C4-2B (cell line): ENCODE results near the gene TET3.

Source experiments
- H3K27ac ChIP-seq: fragments of 450-650 bp; 2 replicates; pipeline ENCODE4 v1.5.1; 2017
- CTCF ChIP-seq: fragments of 450-650 bp; conservative IDR thresholded peaks from 2 replicates; pipeline ENCODE4 v1.5.1; 2017; ENCODE audit warnings: mild to moderate bottlenecking
- ZFX ChIP-seq: fragments of 450-650 bp; IDR thresholded peaks from 2 replicates; pipeline ENCODE4 v1.6.1; 2017

TET3 gene

GRCh38 chr2:74003494-74004211 lies 18.9 kb downstream of the TET3 start:
- no peak overlapping the region for H3K27ac ChIP-seq
- TF ChIP-seq CTCF (no peak), ZFX (no peak)

- H3K27ac ChIP-seq = no peak overlapping the region
- no peak for TF ChIP-seq CTCF
- no peak for TF ChIP-seq ZFX
Measured at GRCh38 chr2:74004212-74005182, 19.8 kb downstream of the TET3 start.

GRCh38 chr2:74005786-74006185 lies 21.1 kb downstream of the TET3 start:
- TF ChIP-seq ZFX (no peak), CTCF (no peak)
- H3K27ac ChIP-seq = no peak overlapping the region

- TF ChIP-seq CTCF = no peak
- no peak for TF ChIP-seq ZFX
- H3K27ac ChIP-seq = no peak overlapping the region
Measured at GRCh38 chr2:74006459-74006858, 21.7 kb downstream of the TET3 start.

- TF ChIP-seq ZFX (no peak), CTCF (no peak)
- H3K27ac ChIP-seq = no peak overlapping the region
Measured at GRCh38 chr2:74007121-74007520, 22.4 kb downstream of the TET3 start.

- H3K27ac ChIP-seq = no peak overlapping the region; the same call in 1 of the 2 replicates
- TF ChIP-seq ZFX (no peak), CTCF (no peak)
Measured at GRCh38 chr2:74007711-74008110, 23.0 kb downstream of the TET3 start.
